AG09309 (cell line): ENCODE data around the gene GAMT.
A peak's percentile ranks its signal among the peaks of the same experiment; 100 is the strongest.

Source experiments
- DNase-seq: peaks from one replicate; pipeline ENCODE4 v3.0.0-alpha.2; 2010; ENCODE audit warnings: low read depth
- H3K4me3 ChIP-seq: 2 replicates; pipeline ENCODE4 v1.5.1; 2011; ENCODE audit warnings: mild to moderate bottlenecking, low read depth, low read length, moderate library complexity; ENCODE audit not compliant: control insufficient read depth
- TF ChIP-seq, protein P1 (sequence below): IDR thresholded peaks from 2 replicates; pipeline ENCODE4 v1.5.1; 2011; ENCODE audit warnings: mild to moderate bottlenecking, low read depth, low read length, inconsistent platforms; ENCODE audit not compliant: insufficient read depth, control insufficient read depth; ENCODE audit errors: missing control alignments

The GAMT gene

DNA sequence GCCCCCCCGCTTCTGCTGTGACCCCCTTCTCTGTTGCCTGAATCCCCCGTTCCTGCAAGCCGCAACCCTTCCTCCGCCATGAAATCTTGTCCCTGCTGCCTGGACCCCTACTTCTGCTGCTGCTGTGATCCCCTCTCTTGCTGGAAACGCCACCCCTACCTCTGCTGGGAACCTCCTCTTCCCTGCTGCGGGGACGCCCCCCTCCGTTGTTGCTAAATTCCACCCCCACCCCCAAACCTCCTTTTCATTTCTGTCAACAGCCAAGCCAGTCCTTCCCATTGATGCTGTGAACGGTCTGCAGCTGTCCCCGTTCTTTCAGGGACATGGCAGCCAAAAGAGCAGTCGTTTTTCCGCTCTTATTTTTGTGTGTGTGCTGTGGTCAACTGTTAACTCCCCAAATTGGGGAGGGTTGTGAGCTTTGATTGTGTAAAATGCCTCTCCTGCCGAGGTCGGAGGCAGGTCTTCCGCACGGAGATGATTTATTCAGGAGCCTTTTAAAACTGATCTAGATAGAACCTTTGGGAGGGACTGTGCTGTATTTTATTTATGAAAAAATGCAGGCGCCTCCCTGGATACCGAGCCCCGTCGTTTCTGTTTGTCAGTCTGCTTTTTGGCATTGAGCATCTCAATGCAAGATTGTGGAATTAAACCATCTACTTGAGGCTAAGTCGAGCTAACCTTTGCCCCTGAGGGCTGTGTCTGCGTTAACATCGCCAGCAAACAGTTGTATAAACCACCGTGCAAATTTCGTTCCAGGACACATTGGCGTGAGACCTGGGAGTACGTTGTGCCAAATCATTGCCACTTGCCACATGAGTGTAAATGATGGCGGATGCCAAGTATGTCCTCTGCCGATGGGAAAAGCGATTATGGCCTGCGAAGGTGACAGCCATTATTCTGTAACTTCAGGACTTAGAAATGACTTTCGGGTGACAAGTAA, 45.5 kb downstream of the GAMT start:
- DNase-seq: no peak
- H3K4me3 ChIP-seq: peak overlapping the region; percentile 98
- TF ChIP-seq, protein P1, sequence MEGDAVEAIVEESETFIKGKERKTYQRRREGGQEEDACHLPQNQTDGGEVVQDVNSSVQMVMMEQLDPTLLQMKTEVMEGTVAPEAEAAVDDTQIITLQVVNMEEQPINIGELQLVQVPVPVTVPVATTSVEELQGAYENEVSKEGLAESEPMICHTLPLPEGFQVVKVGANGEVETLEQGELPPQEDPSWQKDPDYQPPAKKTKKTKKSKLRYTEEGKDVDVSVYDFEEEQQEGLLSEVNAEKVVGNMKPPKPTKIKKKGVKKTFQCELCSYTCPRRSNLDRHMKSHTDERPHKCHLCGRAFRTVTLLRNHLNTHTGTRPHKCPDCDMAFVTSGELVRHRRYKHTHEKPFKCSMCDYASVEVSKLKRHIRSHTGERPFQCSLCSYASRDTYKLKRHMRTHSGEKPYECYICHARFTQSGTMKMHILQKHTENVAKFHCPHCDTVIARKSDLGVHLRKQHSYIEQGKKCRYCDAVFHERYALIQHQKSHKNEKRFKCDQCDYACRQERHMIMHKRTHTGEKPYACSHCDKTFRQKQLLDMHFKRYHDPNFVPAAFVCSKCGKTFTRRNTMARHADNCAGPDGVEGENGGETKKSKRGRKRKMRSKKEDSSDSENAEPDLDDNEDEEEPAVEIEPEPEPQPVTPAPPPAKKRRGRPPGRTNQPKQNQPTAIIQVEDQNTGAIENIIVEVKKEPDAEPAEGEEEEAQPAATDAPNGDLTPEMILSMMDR: no peak

DNA sequence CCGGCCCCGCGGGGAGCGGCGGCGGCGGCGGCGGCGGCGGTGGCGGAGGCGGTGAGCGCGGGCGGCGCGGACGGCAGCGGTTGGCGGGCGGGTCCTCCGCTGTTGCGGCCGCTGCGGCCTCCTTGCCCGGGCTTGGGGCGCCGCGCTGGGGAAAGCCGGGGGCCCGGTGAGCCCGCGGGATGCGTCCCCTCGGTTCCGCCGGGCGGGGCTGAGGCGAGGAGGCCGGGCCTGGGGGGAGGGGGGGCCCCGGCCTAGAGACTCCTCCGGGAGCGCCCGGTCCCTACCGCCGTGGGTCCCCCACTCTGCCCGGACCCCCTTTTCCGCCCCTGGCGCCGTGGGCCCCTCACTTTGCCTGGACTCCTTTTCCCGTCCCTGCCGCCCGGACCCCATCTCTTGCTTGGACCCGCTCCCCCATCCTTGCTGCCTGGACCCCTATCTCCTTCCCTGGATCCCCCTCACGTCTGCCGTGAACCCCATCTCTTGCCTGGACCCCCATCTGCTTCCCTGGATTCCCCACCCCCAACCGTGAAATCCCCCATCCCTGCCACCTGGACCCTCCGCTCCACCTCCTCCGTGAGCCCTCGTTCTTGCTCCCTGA, 46.3 kb downstream of the GAMT start:
- DNase-seq: no peak
- TF ChIP-seq, protein P1: no peak
- H3K4me3 ChIP-seq: peak overlapping the region; percentile 98

DNA sequence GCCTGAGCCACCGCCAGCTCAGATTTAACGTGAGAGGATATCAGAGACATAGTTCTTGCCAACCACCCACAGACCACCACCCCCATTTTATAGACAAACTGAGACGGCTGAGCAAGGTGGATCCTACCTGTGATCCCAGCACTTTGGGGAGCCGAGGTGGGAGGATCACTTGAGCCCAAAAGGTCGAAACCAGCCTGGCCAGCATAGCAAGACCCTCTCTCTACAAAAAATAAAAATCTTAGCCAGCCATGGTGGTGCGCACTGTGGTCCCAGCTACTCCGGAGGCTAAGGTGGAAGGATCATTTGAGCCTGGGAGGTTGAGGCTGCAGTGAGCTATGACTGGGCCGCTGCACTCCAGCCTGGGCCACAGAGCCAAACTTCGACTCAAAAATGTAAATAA, 48.2 kb downstream of the GAMT start:
- TF ChIP-seq, protein P1: no peak
- H3K4me3 ChIP-seq: no peak overlapping the region
- DNase-seq: no peak

DNA sequence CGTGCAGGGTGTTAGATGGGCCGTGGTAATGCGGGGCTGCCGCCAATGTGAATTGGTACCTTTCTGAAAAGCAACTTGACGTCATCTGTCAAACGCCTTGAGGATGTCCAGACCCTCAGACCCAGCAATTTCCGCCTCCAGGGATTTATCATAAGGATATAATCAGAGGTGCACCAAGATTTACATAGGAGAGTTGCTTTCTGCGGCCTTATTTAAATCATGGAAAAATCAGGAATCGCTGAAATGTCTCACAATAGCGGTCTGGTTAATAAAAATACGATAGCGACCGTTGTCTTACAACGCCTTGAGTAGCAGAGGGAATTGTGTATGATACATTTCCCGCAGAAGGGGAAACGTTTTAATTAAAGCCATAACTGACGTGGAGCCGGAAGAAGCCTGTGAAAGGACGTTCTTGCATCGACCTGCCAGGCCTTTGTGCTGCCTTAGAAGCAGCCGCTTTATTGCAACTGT, 49.9 kb downstream of the GAMT start:
- no peak for DNase-seq
- no peak overlapping the region for H3K4me3 ChIP-seq
- TF ChIP-seq, protein P1: no peak

DNA sequence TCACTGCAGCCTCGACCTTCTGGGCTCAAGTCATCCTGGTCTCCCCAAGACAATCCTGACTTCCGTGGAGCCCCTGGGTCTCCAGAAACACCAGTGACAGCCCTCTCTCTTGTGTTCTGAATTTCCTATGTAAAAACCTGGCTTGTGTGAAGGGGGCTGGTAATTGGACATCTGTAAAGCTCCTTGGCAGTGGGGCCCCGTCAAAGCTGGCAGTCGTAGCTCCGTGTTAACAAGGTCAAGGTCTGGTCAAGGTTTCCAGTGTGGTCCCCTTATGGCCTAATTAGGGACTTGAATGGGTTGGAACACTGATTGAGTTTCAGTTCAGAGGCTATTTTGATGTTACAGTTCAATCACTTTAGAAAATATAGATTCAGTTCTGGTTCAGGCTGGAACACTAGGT, 50.5 kb downstream of the GAMT start:
- no peak for DNase-seq
- no peak overlapping the region for H3K4me3 ChIP-seq
- TF ChIP-seq, protein P1: no peak

DNA sequence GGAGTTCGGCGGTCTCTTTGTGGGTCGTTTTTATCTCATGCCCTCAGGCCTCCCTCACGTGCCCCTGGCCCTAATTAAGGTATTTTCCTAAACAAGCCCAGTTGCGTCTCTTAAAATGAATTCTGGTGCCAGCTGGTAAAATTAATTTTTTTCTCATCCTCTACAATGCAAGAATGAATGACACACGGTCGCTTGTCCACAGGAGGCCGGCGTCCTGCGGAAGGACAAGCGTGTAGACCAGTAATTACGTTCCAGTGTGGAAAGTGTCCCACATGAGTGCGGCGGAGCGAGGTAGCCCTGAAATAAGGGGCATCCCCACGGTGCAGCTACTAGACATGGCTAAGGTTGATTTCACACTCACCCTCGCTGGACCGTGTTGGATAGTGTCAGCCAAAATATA, 52.1 kb downstream of the GAMT start:
- no peak for DNase-seq
- no peak overlapping the region for H3K4me3 ChIP-seq
- TF ChIP-seq, protein P1: no peak
